Medulla oblongata (tissue), 1 donor: ENCODE measurements around the gene SLC22A23.
A peak's percentile ranks its signal among the peaks of the same experiment; 100 is the strongest.

Source experiments
- DNase-seq: peaks from one replicate; pipeline ENCODE4 v3.0.0-alpha.2; 2015; ENCODE audit errors: extremely low spot score

SLC22A23 gene

GRCh38 chr6:3285049-3285639 is 171.7 kb downstream of the SLC22A23 start:
- peak; percentile 44 for DNase-seq

GRCh38 chr6:3284436-3284876 is 172.4 kb downstream of the SLC22A23 start:
- DNase-seq, result peak; percentile 48

GRCh38 chr6:3283641-3284435 is 173.0 kb downstream of the SLC22A23 start:
- DNase-seq, result no peak

- no peak for DNase-seq
Measured at GRCh38 chr6:3283241-3283640, 173.6 kb downstream of the SLC22A23 start.

GRCh38 chr6:3282476-3283236 is 174.2 kb downstream of the SLC22A23 start:
- DNase-seq, result no peak

- no peak for DNase-seq
Measured at GRCh38 chr6:3281631-3282475, 175.0 kb downstream of the SLC22A23 start.

- no peak for DNase-seq
Measured at GRCh38 chr6:3280866-3281465, 175.9 kb downstream of the SLC22A23 start.

- no peak for DNase-seq
Measured at GRCh38 chr6:3280091-3280490, 176.8 kb downstream of the SLC22A23 start.

- DNase-seq, result no peak
Measured at GRCh38 chr6:3278691-3279090, 178.2 kb downstream of the SLC22A23 start.

GRCh38 chr6:3277851-3278416 is 178.9 kb downstream of the SLC22A23 start:
- DNase-seq, result peak; percentile 32

GRCh38 chr6:3277251-3277650 is 179.6 kb downstream of the SLC22A23 start:
- DNase-seq, result no peak

- DNase-seq, result no peak
Measured at GRCh38 chr6:3276174-3277167, 180.4 kb downstream of the SLC22A23 start.

- no peak for DNase-seq
Measured at GRCh38 chr6:3273707-3274521, 182.9 kb downstream of the SLC22A23 start.

GRCh38 chr6:3272911-3273547 is 183.8 kb downstream of the SLC22A23 start:
- no peak for DNase-seq

GRCh38 chr6:3271756-3272155 is 185.1 kb downstream of the SLC22A23 start:
- DNase-seq, result no peak

GRCh38 chr6:3270258-3270657 is 186.6 kb downstream of the SLC22A23 start:
- DNase-seq, result no peak

GRCh38 chr6:3269281-3269975 is 187.4 kb downstream of the SLC22A23 start:
- DNase-seq, result no peak

- DNase-seq, result no peak
Measured at GRCh38 chr6:3268680-3269079, 188.2 kb downstream of the SLC22A23 start.
